Smooth muscle cell (in vitro differentiated cells): ENCODE data around the gene OLFML3. TPM values are rescaled to one million over a fixed set of nuclear protein-coding genes. Genes with fewer than 3 reads are reported as not detected.
A peak's percentile ranks its signal among the peaks of the same experiment; 100 is the strongest.

Experiments used
- DNase-seq: peaks from one replicate; lab custom pipeline; 2025; ENCODE audit not compliant: unreplicated experiment; lab: John Stamatoyannopoulos, UW
- H2AFZ ChIP-seq: fragments of 200-600 bp; sonication (generic); 2 replicates; pipeline ENCODE4 v1.6.0; 2016; ENCODE audit warnings: antibody characterized with exemption, low read depth, mild to moderate bottlenecking
- H3F3A ChIP-seq: fragments of 200-600 bp; sonication (generic); 2 replicates; pipeline ENCODE4 v1.6.0; 2017; ENCODE audit warnings: antibody characterized with exemption, low read depth
- H3K27ac ChIP-seq: fragments of 200-600 bp; sonication (generic); 2 replicates; pipeline ENCODE4 v1.5.1; 2016; ENCODE audit warnings: low read depth, mild to moderate bottlenecking
- H3K27me3 ChIP-seq: fragments of 200-600 bp; sonication (generic); 2 replicates; pipeline ENCODE4 v1.6.1; 2016; ENCODE audit warnings: low read depth, mild to moderate bottlenecking
- H3K36me3 ChIP-seq: fragments of 200-600 bp; sonication (generic); 2 replicates; pipeline ENCODE4 v1.5.1; 2016; ENCODE audit warnings: low read depth
- H3K4me1 ChIP-seq: fragments of 200-600 bp; sonication (generic); 2 replicates; pipeline ENCODE4 v1.5.1; 2016; ENCODE audit warnings: low read depth
- H3K4me2 ChIP-seq: fragments of 200-600 bp; sonication (generic); 2 replicates; pipeline ENCODE4 v1.6.0; 2016; ENCODE audit warnings: mild to moderate bottlenecking
- H3K4me3 ChIP-seq: fragments of 200-600 bp; sonication (generic); 2 replicates; pipeline ENCODE4 v1.5.1; 2016; ENCODE audit warnings: mild to moderate bottlenecking
- H3K79me2 ChIP-seq: fragments of 200-600 bp; sonication (generic); 2 replicates; pipeline ENCODE4 v1.6.0; 2016; ENCODE audit warnings: low read depth, mild to moderate bottlenecking
- H3K9ac ChIP-seq: fragments of 200-600 bp; sonication (generic); 2 replicates; pipeline ENCODE4 v1.6.0; 2016; ENCODE audit warnings: low read depth
- H3K9me3 ChIP-seq: fragments of 200-600 bp; sonication (generic); replicated peaks from 2 replicates; pipeline ENCODE4 v1.5.1; 2016; ENCODE audit warnings: low read depth
- H4K20me1 ChIP-seq: fragments of 200-600 bp; sonication (generic); 2 replicates; pipeline ENCODE4 v1.6.0; 2016; ENCODE audit warnings: low read depth
- WGBS: methylation state at CpG from one replicate; pipeline ENCODE4 v1.1.7; 2016; ENCODE audit warnings: low lambda C conversion rate; 5-methylcytosine and 5-hydroxymethylcytosine counted together
- polyA plus RNA-seq: library from polyadenylated mRNA; unstranded; fragments of >200 nt; fragmentation: Nextera tagmentation; extraction: Ambion mirVana; gene quantifications from 2 replicates; pipeline ENCODE4 v1.2.1, GENCODE V29; 2016
- total RNA-seq: library from RNA; depleted of rRNA; stranded (reverse); fragments of >200 nt; gene quantifications from 2 replicates; pipeline ENCODE4 v1.2.3, GENCODE V29; 2014
- TF ChIP-seq, protein P1 (sequence below): fragments of 200-600 bp; sonication (generic); IDR thresholded peaks from 2 replicates; pipeline ENCODE4 v1.5.1; 2017; ENCODE audit warnings: borderline replicate concordance, mild to moderate bottlenecking, antibody characterized with exemption; ENCODE audit not compliant: insufficient read depth, poor library complexity, severe bottlenecking

The OLFML3 gene
- total and polyA plus RNA-seq, 2 experiments from 2014 or later = 220 to 308 TPM

DNA sequence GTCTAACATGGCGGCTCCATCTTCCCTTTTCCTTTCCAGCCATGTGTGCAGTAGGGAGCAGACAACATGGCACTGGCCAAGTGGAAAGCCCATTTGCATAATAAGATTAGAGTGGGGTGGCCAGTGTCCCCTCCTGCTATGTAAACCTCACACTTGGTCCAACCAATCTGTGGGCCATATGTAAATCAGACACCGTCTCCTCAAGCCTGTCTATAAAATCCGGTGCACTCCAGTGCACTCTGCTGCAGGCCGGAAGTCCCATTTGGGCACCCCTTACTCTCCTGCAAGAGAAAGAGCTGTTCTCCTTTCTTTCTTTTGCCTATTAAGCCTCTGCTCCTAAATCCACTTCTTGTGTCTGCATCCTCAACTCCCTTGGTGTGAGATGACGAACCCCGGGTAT, 44.1 kb downstream of the OLFML3 start:
- H3K4me2 ChIP-seq = no peak overlapping the region
- H2AFZ ChIP-seq = no peak overlapping the region

DNA sequence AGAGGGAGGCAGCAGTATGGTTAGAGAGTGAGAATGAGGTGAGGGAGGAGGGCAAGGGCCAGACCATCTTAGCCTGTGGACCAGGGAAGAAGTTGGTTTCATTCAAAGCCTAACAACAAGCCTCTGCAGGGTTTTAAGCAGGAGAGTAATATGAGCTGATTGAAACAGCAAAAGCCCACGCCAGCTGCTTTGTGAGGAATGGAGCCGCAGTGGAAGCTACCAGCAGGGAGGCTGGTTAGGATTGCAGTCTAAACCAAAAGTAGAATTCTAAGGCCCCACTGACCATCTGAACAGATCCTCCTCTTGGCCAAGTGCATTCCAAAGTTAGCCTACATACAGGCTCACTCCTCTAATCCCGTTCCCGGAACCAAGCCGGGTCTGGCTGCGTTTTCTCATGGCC, 44.8 kb downstream of the OLFML3 start:
- 33% methylated on average over 6 of the region's 6 CpGs for WGBS
- H3K9ac ChIP-seq = no peak overlapping the region

More for the DNA sequence above, 44.1 kb downstream of the OLFML3 start:
- no peaks in the 10 kb centered on the region for H3K27me3 ChIP-seq
- DNase-seq = no peak
- no peaks in the 10 kb centered on the region for H4K20me1 ChIP-seq
- peaks cover 16% of the 10 kb centered on the region for H3K4me1 ChIP-seq
- H3K27ac ChIP-seq = no peak overlapping the region
- no peaks in the 10 kb centered on the region for H3K36me3 ChIP-seq
- H3K9me3 ChIP-seq = no peaks in the 10 kb centered on the region
- 70% methylated on average over 6 of the region's 6 CpGs for WGBS
- H3K9ac ChIP-seq = no peak overlapping the region
- no peaks in the 10 kb centered on the region for H3K79me2 ChIP-seq
- no peak overlapping the region for H3K4me3 ChIP-seq
- TF ChIP-seq, protein P1, sequence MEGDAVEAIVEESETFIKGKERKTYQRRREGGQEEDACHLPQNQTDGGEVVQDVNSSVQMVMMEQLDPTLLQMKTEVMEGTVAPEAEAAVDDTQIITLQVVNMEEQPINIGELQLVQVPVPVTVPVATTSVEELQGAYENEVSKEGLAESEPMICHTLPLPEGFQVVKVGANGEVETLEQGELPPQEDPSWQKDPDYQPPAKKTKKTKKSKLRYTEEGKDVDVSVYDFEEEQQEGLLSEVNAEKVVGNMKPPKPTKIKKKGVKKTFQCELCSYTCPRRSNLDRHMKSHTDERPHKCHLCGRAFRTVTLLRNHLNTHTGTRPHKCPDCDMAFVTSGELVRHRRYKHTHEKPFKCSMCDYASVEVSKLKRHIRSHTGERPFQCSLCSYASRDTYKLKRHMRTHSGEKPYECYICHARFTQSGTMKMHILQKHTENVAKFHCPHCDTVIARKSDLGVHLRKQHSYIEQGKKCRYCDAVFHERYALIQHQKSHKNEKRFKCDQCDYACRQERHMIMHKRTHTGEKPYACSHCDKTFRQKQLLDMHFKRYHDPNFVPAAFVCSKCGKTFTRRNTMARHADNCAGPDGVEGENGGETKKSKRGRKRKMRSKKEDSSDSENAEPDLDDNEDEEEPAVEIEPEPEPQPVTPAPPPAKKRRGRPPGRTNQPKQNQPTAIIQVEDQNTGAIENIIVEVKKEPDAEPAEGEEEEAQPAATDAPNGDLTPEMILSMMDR = no peak
- H3F3A ChIP-seq = peaks cover 14% of the 10 kb centered on the region

DNA sequence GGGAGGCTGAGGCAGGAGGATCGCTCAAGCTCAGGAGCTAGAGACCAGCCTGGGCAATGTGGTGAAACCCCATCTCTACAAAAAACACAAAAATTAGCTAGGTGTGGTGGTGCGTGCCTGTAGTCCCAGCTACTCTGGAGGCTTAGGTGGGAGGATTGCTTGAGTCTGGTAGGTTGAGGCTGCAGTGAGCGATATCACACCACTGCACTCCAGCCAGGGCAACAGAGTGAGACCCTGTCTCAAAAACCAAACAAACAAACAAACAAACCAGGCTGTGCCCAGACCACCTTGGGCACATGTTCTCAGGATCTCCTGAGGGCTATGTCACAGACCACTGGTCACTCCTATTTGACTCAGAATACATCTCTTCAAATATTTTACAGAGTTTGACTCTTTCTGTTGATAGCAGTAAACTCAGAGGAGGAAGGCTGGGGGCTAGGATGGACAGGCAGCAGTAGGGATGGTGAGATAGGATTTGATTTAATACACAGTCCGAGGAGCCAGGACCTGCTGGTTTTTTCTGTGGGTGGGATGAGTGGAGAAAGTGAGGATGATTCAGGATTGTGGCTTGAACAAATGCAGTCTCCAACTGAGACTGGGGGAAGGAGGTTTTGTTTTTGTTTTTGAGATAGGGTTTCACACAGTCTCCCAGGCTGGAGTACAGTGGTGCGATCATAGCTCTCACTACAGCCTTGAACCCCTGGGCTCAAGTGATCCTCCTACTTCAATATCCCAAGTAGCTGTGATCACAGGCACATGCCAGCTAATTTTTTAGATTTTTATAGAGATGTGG, 46.5 kb downstream of the OLFML3 start:
- no peaks in the 10 kb centered on the region for H3K79me2 ChIP-seq
- H3K27ac ChIP-seq = no peak overlapping the region
- H3K9me3 ChIP-seq = no peaks in the 10 kb centered on the region
- TF ChIP-seq, protein P1 = no peak
- H4K20me1 ChIP-seq = no peaks in the 10 kb centered on the region
- no peak for DNase-seq
- H3K4me3 ChIP-seq = no peak overlapping the region
- no peak overlapping the region for H2AFZ ChIP-seq
- H3K36me3 ChIP-seq = no peaks in the 10 kb centered on the region
- H3K4me1 ChIP-seq = peaks cover 16% of the 10 kb centered on the region
- H3K4me2 ChIP-seq = peak overlapping the region; percentile 12
- H3K27me3 ChIP-seq = no peaks in the 10 kb centered on the region
- H3K9ac ChIP-seq = no peak overlapping the region
- 72% methylated on average over 5 of the region's 5 CpGs for WGBS
- peaks cover 12% of the 10 kb centered on the region for H3F3A ChIP-seq

More for the DNA sequence above, 44.8 kb downstream of the OLFML3 start:
- Histone ChIP-seq H3K9me3 (no peaks in the 10 kb centered on the region), H3K4me1 (peaks cover 16% of the 10 kb centered on the region), H4K20me1 (no peaks in the 10 kb centered on the region), H3K27ac (peak overlapping the region; percentile 23), H3K4me2 (peak overlapping the region; percentile 55), H3K4me3 (no peak overlapping the region), H3F3A (peaks cover 14% of the 10 kb centered on the region), H3K27me3 (no peaks in the 10 kb centered on the region), H2AFZ (no peak overlapping the region), H3K36me3 (no peaks in the 10 kb centered on the region), H3K79me2 (no peaks in the 10 kb centered on the region)
- DNase-seq = no peak
- TF ChIP-seq, protein P1 = no peak

DNA sequence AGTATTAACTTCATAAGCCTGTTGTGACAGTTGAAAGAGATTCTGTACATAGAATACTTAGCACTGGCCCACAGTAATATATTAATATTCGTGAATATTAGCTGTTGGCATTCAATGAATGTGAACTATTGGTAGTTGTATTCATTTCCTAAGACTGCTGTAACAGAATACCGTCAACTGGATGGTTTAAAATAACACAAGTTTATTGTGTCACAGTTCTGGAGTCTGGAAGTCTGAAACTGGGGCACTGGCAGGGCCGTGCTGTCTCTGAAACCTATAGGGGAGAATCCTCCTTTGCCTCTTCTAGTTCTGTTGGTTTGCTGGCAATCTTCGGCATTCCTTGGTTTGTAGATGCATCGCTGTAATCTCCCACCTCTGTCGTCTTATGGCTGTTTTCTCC, 47.5 kb downstream of the OLFML3 start:
- Histone ChIP-seq H3K79me2 (no peaks in the 10 kb centered on the region), H3K4me1 (peaks cover 15% of the 10 kb centered on the region), H3K4me2 (no peak overlapping the region), H3K4me3 (no peak overlapping the region), H3K27ac (no peak overlapping the region), H3K9ac (no peak overlapping the region), H2AFZ (no peak overlapping the region), H4K20me1 (no peaks in the 10 kb centered on the region), H3K9me3 (no peaks in the 10 kb centered on the region), H3K27me3 (no peaks in the 10 kb centered on the region), H3F3A (peaks cover 8% of the 10 kb centered on the region), H3K36me3 (no peaks in the 10 kb centered on the region)
- WGBS = 65% methylated on average over 6 of the region's 6 CpGs
- TF ChIP-seq, protein P1 = no peak
- DNase-seq = no peak
